Measurements from ENCODE around the gene SELENOO. TPM values are rescaled to one million over a fixed set of nuclear protein-coding genes. Genes with fewer than 3 reads are reported as not detected.
A peak's percentile ranks its signal among the peaks of the same experiment; 100 is the strongest.

SELENOO gene
- total RNA-seq, 1 experiment from 2014 or later = 19.0 TPM

DNA sequence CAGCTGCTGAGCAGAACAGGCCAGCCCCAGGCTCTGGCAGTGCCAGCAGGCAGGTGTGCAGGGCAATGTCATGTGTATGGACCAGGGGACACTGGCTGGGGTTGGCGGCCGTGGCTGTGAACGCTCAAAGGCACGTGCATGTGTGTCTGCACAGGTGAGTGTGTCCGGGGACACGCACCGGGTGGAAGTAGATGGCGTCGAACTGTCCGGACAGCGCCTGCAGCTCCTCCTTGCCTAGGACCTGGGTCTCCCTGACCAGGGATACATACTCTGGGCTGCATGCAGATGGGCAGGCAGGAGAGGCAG is 49.4 kb downstream of the SELENOO start:
- Histone ChIP-seq H2BK20ac (ENCODE audit: low read depth, low read length, poor library complexity, severe bottlenecking) (no peak overlapping the region), H3K14ac (ENCODE audit: insufficient read depth, low read length) (no peak overlapping the region), H3K27ac (ENCODE audit: insufficient read length, low read depth, low read length) (no peak overlapping the region), H3K23ac (ENCODE audit: insufficient read length, low read depth, low read length) (no peak overlapping the region), H2BK15ac (ENCODE audit: low read depth, low read length) (no peak overlapping the region), H3K27me3 (ENCODE audit: insufficient read depth, low read length) (no peaks in the 10 kb centered on the region), H3K4ac (ENCODE audit: low read depth, low read length) (no peak overlapping the region), H4K91ac (ENCODE audit: insufficient read length, low read depth, low read length) (no peak overlapping the region), H4K5ac (ENCODE audit: insufficient read length, low read depth, low read length) (no peak overlapping the region), H3K79me2 (ENCODE audit: insufficient read depth, low read length) (no peaks in the 10 kb centered on the region), H3K9me3 (ENCODE audit: control insufficient read depth, low read depth, low read length) (no peaks in the 10 kb centered on the region), H3K23me2 (ENCODE audit: insufficient read length, low read depth, low read length, poor library complexity, severe bottlenecking) (peaks cover 21% of the 10 kb centered on the region), H3K4me1 (ENCODE audit: insufficient read depth, low read length) (no peaks in the 10 kb centered on the region), H3K4me2 (ENCODE audit: insufficient read depth, insufficient read length, low read length) (peak overlapping the region; percentile 69), H3K56ac (ENCODE audit: insufficient read length, low read depth, low read length) (no peak overlapping the region), H3K79me1 (ENCODE audit: insufficient read depth, low read depth, low read length, poor library complexity, severe bottlenecking) (no peaks in the 10 kb centered on the region), H2BK120ac (ENCODE audit: low read depth, low read length, poor library complexity, severe bottlenecking) (no peak overlapping the region), H2AK5ac (ENCODE audit: insufficient read length, low read length) (no peak overlapping the region), H3K18ac (ENCODE audit: insufficient read length, low read depth, low read length) (no peak overlapping the region), H3T11ph (ENCODE audit: low read length) (no peak overlapping the region), H2AFZ (ENCODE audit: low read length) (no peak overlapping the region), H4K20me1 (ENCODE audit: control insufficient read depth, insufficient read depth, insufficient read length) (no peaks in the 10 kb centered on the region), H2BK5ac (ENCODE audit: insufficient read length, low read length) (no peak overlapping the region), H3K9ac (ENCODE audit: extremely low read depth, insufficient read length, low read length) (no peak overlapping the region), H2BK12ac (ENCODE audit: insufficient read length, low read depth, low read length) (no peak overlapping the region), H4K8ac (replicated peaks; ENCODE audit: insufficient read length, low read depth, low read length) (no peak overlapping the region)
- H3K27ac Mint-ChIP-seq = 0 out of 7 replicates have a peak overlapping the region, but pooled peaks of 1 of the 3 experiments have one; percentile 25
- H3K4me1 Mint-ChIP-seq = peaks cover 6 to 17% of the 10 kb centered on the region in 2 experiments
- TF ChIP-seq, protein P1, sequence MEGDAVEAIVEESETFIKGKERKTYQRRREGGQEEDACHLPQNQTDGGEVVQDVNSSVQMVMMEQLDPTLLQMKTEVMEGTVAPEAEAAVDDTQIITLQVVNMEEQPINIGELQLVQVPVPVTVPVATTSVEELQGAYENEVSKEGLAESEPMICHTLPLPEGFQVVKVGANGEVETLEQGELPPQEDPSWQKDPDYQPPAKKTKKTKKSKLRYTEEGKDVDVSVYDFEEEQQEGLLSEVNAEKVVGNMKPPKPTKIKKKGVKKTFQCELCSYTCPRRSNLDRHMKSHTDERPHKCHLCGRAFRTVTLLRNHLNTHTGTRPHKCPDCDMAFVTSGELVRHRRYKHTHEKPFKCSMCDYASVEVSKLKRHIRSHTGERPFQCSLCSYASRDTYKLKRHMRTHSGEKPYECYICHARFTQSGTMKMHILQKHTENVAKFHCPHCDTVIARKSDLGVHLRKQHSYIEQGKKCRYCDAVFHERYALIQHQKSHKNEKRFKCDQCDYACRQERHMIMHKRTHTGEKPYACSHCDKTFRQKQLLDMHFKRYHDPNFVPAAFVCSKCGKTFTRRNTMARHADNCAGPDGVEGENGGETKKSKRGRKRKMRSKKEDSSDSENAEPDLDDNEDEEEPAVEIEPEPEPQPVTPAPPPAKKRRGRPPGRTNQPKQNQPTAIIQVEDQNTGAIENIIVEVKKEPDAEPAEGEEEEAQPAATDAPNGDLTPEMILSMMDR (conservative IDR thresholded peaks at IDR 0.05) = no peak
- peak overlapping the region; percentile 73 to 85 for H3K4me3 Mint-ChIP-seq
- DNase-seq = no peak
- H3K27me3 Mint-ChIP-seq (ENCODE audit: low read depth) = no peaks in the 10 kb centered on the region
- H3K9me3 Mint-ChIP-seq = no peaks in the 10 kb centered on the region; a peak in 1 of 5 replicates
- WGBS (ENCODE audit: extremely low coverage, insufficient read length, low lambda C conversion rate) = no CpG with 5 or more reads among the region's 11 CpGs
- H3K36me3 Mint-ChIP-seq (ENCODE audit: insufficient read depth in 1 of 3, low read depth in 3 of 3) = peaks cover 0 to 14% (median 7%) of the 10 kb centered on the region in 3 experiments; a peak in 3 of 7 replicates

All from H9 (cell line).